GM10847 (cell line): Measurements from ENCODE around the gene NACC2.

Experiments used
- POLR2A ChIP-seq: IDR thresholded peaks from 2 replicates; pipeline ENCODE4 v1.6.1; 2011; ENCODE audit not compliant: insufficient read length; ENCODE audit errors: extremely low read depth

NACC2 gene

GRCh38 chr9:136007934-136008692 lies 87.0 kb downstream of the NACC2 start:
- no peak for TF ChIP-seq POLR2A

- no peak for TF ChIP-seq POLR2A
These were observed 87.7 kb downstream of the NACC2 start for GRCh38 chr9:136007276-136007933.

- no peak for TF ChIP-seq POLR2A
These were observed 88.9 kb downstream of the NACC2 start for GRCh38 chr9:136006169-136006568.

GRCh38 chr9:136004712-136005111 lies 90.4 kb downstream of the NACC2 start:
- TF ChIP-seq POLR2A: no peak

- TF ChIP-seq POLR2A: no peak
These were observed 90.9 kb downstream of the NACC2 start for GRCh38 chr9:136004219-136004618.

DNA sequence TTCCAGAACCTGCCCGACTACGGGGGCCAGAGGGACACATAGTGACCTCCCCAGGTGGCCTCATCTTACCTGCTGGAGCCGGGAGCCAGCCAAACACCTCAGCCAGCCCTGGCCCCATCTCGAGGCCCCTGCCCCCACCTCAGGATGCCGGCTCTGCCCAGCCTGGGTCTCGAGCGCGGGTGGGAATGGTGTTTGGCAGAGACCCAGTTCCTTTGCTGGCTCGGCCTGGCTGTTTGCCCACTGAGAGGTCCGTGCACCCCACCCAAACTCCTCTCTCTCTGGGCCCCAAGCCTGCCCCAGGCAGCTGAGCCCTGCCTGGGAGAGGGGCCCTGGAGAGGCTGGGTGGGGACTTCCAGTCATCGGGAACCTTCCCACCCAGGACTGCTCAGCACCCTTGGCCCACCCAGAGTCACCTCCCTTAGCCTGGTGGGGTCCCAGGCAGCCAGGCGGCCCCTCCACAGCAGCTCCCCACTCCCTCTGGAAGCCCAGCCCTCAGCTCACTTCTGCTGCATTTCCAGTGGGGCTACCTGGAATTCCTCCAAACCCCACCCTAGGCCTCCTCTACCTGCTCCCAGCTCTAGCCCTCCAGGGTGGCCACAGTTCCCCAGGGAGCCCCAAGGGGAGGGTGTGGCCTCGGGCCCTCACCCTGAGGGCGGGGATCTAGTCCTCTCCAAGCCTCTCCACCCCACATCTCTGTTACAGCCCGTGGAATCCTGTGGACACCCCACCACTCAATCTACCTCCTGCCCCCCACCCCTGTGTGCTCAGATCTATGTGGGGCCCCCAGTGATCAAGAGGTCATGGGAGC lies 91.5 kb downstream of the NACC2 start:
- TF ChIP-seq POLR2A: no peak

- TF ChIP-seq POLR2A: no peak
These were observed 92.2 kb downstream of the NACC2 start for GRCh38 chr9:136002881-136003280.

GRCh38 chr9:136002215-136002614 lies 92.9 kb downstream of the NACC2 start:
- no peak for TF ChIP-seq POLR2A

DNA sequence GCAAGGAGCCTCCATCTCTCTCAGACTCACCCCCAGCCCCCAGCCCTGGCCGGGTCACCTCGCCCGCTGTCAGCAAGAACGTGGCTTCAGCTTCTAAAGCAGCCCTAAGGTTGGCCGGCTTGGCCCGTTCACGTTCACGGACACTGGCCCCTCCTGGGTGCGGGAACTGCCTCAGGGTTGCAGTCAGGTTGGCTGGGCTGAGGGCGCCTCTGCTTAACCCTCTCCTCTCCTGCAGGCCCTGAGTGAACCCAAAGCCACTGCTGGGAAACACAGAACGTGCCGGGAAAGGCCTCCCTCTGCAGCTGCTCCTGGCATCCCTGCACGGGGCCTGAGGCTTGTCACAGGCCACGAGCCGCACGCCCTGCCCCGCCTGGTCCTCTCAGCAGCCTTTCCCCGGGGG lies 93.9 kb downstream of the NACC2 start:
- no peak for TF ChIP-seq POLR2A

- no peak for TF ChIP-seq POLR2A
These were observed 96.5 kb downstream of the NACC2 start for GRCh38 chr9:135998410-135999071.

GRCh38 chr9:135998016-135998380 lies 97.1 kb downstream of the NACC2 start:
- TF ChIP-seq POLR2A: no peak

GRCh38 chr9:135997090-135998015 lies 97.7 kb downstream of the NACC2 start:
- TF ChIP-seq POLR2A: no peak

GRCh38 chr9:135995816-135996215 lies 99.3 kb downstream of the NACC2 start:
- TF ChIP-seq POLR2A: no peak

DNA sequence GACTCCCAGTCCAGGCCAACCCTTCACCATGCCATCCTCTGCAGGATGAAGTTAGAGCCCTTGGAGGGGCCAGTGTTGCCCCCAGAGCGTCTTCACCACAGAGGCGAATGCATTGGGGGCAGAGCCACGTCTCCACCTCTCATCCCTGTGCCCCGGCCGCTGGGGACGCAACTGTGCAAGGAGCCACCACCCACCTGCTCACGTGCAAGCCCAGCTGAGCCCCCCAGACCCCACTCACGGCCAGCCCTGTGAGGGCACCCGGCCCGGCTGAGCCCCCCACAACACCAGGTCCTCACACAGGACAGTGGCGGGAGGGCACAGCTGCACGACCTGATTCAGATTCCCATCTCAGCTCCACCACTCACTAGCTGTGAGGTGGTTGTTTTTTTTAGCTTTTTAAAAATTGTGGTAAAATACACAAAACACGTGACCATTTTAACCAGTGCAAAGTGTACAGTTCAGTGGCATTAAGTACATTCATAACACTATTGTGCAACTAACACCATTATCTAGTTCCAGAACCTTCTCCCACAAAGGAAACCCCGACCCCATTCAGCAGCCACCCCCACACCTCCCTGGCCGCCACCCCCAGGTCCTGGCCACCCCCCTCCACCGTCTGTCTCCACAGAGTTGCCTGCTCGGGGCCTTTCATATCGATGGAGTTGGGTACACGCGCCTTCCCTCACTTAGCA lies 100.4 kb downstream of the NACC2 start:
- no peak for TF ChIP-seq POLR2A
